Measurements from ENCODE around the gene EYA2.

- TF ChIP-seq CTCF (IDR thresholded peaks at IDR 0.05) = no peak
- no peak for TF ChIP-seq POLR2A (IDR thresholded peaks at IDR 0.05)
These were observed 61.2 kb downstream of the EYA2 start for GRCh38 chr20:46955601-46956556.
